GM19372 (cell line): Measurements from ENCODE around the gene RASGRF1.

Source experiments
- ATAC-seq: cut with Tn5 transposase; IDR thresholded peaks from one replicate; pipeline ENCODE4 v1.9.1; 2021; ENCODE audit warnings: mild to moderate bottlenecking, low read depth, moderate library complexity; ENCODE audit not compliant: unreplicated experiment

Gene RASGRF1

GRCh38 chr15:78917888-78918287, 172.7 kb downstream of the RASGRF1 start:
- ATAC-seq = no peak

- ATAC-seq = no peak
These were observed 174.5 kb downstream of the RASGRF1 start for GRCh38 chr15:78916088-78916487.

- ATAC-seq = no peak
These were observed 175.1 kb downstream of the RASGRF1 start for GRCh38 chr15:78915341-78916087.

- ATAC-seq = no peak
These were observed 176.4 kb downstream of the RASGRF1 start for GRCh38 chr15:78914027-78914764.

- no peak for ATAC-seq
These were observed 177.6 kb downstream of the RASGRF1 start for GRCh38 chr15:78913012-78913411.

GRCh38 chr15:78912316-78912715, 178.3 kb downstream of the RASGRF1 start:
- no peak for ATAC-seq

- ATAC-seq = no peak
These were observed 180.3 kb downstream of the RASGRF1 start for GRCh38 chr15:78910271-78910670.
